ENCODE measurements around the gene ZIC5.
"Not testable (repeated sequence)": the region's sequence is repeated elsewhere in the genome, so short reads cannot be mapped to it uniquely, and the experiment has no call there.

The ZIC5 gene

GRCh38 chr13:99948411-99948810 lies 23.2 kb downstream of the ZIC5 start:
- POLR2A ChIA-PET (ENCODE audit: low non-redundant PET), result no interaction called here
- DNase-seq (ENCODE audit: low spot score), result no peak
- H3K27ac ChIP-seq, result no peak overlapping the region
- CTCF ChIA-PET, result interaction anchor here (0.6 kb wide), 1 partner anchor 25 kb away, joined by 3 read pairs; no protein-coding TSS in a partner anchor
- TF ChIP-seq CTCF (conservative IDR thresholded peaks at IDR 0.05; ENCODE audit: low read depth), result no peak

GRCh38 chr13:99947666-99948065 lies 23.9 kb downstream of the ZIC5 start:
- no peak for TF ChIP-seq CTCF (conservative IDR thresholded peaks at IDR 0.05; ENCODE audit: low read depth)
- DNase-seq (ENCODE audit: low spot score), result no peak
- POLR2A ChIA-PET (ENCODE audit: low non-redundant PET), result no interaction called here
- CTCF ChIA-PET, result no interaction called here
- H3K27ac ChIP-seq, result no peak overlapping the region

- H3K27ac ChIP-seq; DNase-seq (ENCODE audit: low spot score); POLR2A ChIA-PET (ENCODE audit: low non-redundant PET); CTCF ChIA-PET: not testable (repeated sequence)
Measured at GRCh38 chr13:99945515-99945914, 26.1 kb downstream of the ZIC5 start.

GRCh38 chr13:99944606-99945005 lies 27.0 kb downstream of the ZIC5 start:
- POLR2A ChIA-PET (ENCODE audit: low non-redundant PET), result no interaction called here
- TF ChIP-seq CTCF (conservative IDR thresholded peaks at IDR 0.05; ENCODE audit: low read depth), result no peak

GRCh38 chr13:99944102-99944501 lies 27.5 kb downstream of the ZIC5 start:
- no peak for DNase-seq (ENCODE audit: low spot score)
- no peak for TF ChIP-seq CTCF (conservative IDR thresholded peaks at IDR 0.05; ENCODE audit: low read depth)
- POLR2A ChIA-PET (ENCODE audit: low non-redundant PET), result no interaction called here
- H3K27ac ChIP-seq, result no peak overlapping the region
- CTCF ChIA-PET, result interaction anchor here (0.6 kb wide), 1 partner anchor 560 kb away, joined by 3 read pairs; no protein-coding TSS in a partner anchor

More at GRCh38 chr13:99944606-99945005, 27.0 kb downstream of the ZIC5 start:
- no peak overlapping the region for H3K27ac ChIP-seq
- CTCF ChIA-PET, result interaction anchor here (0.6 kb wide), 1 partner anchor 26 kb away, joined by 3 read pairs; no protein-coding TSS in a partner anchor
- no peak for DNase-seq (ENCODE audit: low spot score)

- POLR2A ChIA-PET (ENCODE audit: low non-redundant PET), result no interaction called here
- CTCF ChIA-PET, result interaction anchor here (0.5 kb wide), 1 partner anchor 316 kb away, joined by 3 read pairs; no protein-coding TSS in a partner anchor
- TF ChIP-seq CTCF (conservative IDR thresholded peaks at IDR 0.05; ENCODE audit: low read depth), result no peak
- no peak overlapping the region for H3K27ac ChIP-seq
- no peak for DNase-seq (ENCODE audit: low spot score)
Measured at GRCh38 chr13:99941911-99942310, 29.7 kb downstream of the ZIC5 start.

GRCh38 chr13:99941086-99941485 lies 30.5 kb downstream of the ZIC5 start:
- no peak for DNase-seq (ENCODE audit: low spot score)
- CTCF ChIA-PET, result no interaction called here
- no peak overlapping the region for H3K27ac ChIP-seq
- POLR2A ChIA-PET (ENCODE audit: low non-redundant PET), result no interaction called here
- no peak for TF ChIP-seq CTCF (conservative IDR thresholded peaks at IDR 0.05; ENCODE audit: low read depth)

All from RWPE1 (cell line).